Astrocyte of the spinal cord (primary cell): ENCODE data around the gene C16orf95.

Experiments
- DNase-seq: peaks from one replicate; pipeline ENCODE4 v3.0.0; 2011; ENCODE audit warnings: low read depth, low spot score
- H3K4me3 ChIP-seq: 2 replicates; pipeline ENCODE4 v1.5.1; 2011; ENCODE audit warnings: low read depth, mild to moderate bottlenecking, low read length, moderate library complexity
- in situ Hi-C: cut with HindIII; loops from 2 replicates; pipeline ENCODE4 v1.10.0; 2017; ENCODE audit warnings: low sequenced_read_pairs
- TF ChIP-seq, protein P1 (sequence below): IDR thresholded peaks from 2 replicates; pipeline ENCODE4 v1.5.1; 2012; ENCODE audit warnings: low read depth, mild to moderate bottlenecking, low read length, inconsistent platforms

The C16orf95 gene

GRCh38 chr16:87347932-87348615, 30.9 kb upstream of the C16orf95 start:
- DNase-seq = no peak
- H3K4me3 ChIP-seq = no peak overlapping the region
- TF ChIP-seq, protein P1, sequence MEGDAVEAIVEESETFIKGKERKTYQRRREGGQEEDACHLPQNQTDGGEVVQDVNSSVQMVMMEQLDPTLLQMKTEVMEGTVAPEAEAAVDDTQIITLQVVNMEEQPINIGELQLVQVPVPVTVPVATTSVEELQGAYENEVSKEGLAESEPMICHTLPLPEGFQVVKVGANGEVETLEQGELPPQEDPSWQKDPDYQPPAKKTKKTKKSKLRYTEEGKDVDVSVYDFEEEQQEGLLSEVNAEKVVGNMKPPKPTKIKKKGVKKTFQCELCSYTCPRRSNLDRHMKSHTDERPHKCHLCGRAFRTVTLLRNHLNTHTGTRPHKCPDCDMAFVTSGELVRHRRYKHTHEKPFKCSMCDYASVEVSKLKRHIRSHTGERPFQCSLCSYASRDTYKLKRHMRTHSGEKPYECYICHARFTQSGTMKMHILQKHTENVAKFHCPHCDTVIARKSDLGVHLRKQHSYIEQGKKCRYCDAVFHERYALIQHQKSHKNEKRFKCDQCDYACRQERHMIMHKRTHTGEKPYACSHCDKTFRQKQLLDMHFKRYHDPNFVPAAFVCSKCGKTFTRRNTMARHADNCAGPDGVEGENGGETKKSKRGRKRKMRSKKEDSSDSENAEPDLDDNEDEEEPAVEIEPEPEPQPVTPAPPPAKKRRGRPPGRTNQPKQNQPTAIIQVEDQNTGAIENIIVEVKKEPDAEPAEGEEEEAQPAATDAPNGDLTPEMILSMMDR = peak; percentile 8
- in situ Hi-C loops = no loop called here

DNA sequence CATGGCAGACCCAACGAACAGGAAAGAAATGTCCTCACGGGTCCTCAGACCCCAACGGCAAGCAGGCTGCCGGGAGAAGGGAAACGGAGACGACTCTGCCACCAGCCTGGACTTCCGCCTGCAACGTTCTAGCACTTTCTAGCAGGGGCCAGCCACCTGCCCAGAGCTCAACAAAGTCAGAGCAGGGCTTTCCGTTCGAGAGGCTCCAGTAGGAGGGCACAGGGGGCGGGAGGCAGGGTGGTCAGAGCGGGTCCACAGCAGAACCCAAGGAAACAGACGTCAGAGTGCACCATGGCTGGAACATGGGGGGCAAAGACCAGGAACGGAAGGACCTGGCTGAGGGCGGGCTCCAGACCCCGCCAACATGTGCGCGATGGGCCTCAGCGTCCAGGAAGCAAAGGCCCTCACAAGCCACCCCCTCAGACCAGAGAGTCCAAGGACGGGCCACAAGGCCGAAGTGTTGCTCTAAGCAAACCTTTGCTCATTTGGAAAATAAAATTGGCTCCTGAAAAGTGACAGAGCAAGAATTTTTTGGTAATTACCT, 29.4 kb upstream of the C16orf95 start:
- H3K4me3 ChIP-seq = no peak overlapping the region
- in situ Hi-C loops = no loop called here
- DNase-seq = no peak
- TF ChIP-seq, protein P1 = no peak

DNA sequence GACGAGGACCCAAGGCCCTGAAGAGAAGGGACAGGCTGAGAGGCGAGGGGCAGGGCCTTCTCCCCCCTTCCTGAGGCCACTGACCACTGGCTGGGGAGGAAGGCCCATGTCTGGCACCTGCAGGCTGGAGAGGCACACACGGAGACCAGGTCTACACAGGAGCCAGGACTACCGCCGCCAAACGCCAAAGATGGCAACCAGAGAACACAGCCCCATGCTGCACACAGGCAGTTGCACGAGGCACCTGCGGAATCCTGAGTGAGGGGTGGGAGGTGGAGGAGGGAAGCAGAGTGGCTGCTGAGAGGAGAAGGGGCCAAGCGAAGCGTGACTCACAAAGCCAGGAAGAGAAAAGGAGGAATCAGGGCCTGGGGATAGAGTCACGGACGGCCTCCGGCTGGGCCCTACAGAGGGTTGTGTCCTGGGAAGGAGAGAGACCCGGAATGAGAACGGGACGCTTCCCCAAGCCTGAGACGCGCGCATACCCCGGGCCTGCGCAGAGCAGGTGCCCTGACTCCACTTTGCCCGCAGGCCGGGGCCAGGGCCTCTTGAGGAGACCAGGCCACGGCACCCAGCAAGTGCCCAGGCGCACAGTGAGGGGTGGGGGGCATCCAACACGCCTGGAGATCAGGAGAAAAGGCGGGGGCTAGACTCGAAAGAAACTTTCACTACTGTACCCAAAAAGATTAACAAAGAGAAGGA, 28.7 kb upstream of the C16orf95 start:
- in situ Hi-C loops = no loop called here
- no peak overlapping the region for H3K4me3 ChIP-seq

GRCh38 chr16:87344931-87345631, 27.9 kb upstream of the C16orf95 start:
- no peak for DNase-seq
- in situ Hi-C loops = no loop called here

More for the DNA sequence above, 28.7 kb upstream of the C16orf95 start:
- TF ChIP-seq, protein P1 = no peak
- no peak for DNase-seq

DNA sequence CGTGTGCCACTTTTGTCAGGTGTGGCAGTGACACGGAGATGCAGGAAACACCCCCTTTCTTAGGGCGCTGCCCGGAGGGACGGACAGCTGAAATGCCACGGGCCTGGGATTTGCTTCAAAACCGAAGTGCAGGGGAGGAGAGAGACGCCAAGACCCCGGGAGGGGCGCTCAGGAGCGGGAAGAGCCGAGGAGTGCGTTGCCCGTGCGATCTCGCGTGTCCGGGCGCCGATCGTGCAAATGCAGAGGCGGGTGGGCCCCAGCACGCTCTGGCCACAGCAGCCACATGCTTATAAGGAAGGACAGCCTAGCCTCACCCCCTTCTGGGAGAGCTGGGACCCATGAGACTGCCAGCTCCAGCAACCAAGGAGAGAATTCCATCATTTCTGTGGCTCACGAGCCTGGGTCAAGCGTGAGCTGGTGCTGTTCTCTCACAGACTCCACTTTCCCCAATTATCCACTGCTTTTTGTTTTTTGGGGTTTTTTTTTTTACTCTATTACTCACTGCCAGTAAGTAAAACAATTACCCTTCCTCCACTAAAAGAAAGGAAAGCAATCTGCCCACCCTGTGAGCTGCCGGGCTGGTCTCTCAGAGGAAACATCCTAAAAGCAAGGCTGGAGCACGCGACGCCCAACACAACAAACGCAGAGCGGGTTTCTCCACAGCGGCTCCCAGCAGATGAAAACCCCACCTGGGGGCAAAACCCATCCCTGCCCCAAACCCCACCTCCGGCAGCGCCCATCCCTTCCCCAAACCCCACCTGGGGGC, 27.2 kb upstream of the C16orf95 start:
- TF ChIP-seq, protein P1 = no peak
- peak; percentile 27 for DNase-seq
- in situ Hi-C loops = no loop called here
- no peak overlapping the region for H3K4me3 ChIP-seq

More at GRCh38 chr16:87344931-87345631, 27.9 kb upstream of the C16orf95 start:
- no peak overlapping the region for H3K4me3 ChIP-seq
- TF ChIP-seq, protein P1 = no peak

- TF ChIP-seq, protein P1 = no peak
- in situ Hi-C loops = no loop called here
- H3K4me3 ChIP-seq = no peak overlapping the region
- DNase-seq = no peak
These were observed 26.5 kb upstream of the C16orf95 start for GRCh38 chr16:87343753-87344050.
